AG08396 (cell line): ENCODE results near the gene PEG3.

Source experiments
- DNase-seq: peaks from one replicate; pipeline ENCODE4 v3.0.0; 2012; ENCODE audit warnings: low spot score, mixed read lengths

PEG3 gene

GRCh38 chr19:56808717-56809392, 31.7 kb downstream of the PEG3 start:
- DNase-seq = no peak

DNA sequence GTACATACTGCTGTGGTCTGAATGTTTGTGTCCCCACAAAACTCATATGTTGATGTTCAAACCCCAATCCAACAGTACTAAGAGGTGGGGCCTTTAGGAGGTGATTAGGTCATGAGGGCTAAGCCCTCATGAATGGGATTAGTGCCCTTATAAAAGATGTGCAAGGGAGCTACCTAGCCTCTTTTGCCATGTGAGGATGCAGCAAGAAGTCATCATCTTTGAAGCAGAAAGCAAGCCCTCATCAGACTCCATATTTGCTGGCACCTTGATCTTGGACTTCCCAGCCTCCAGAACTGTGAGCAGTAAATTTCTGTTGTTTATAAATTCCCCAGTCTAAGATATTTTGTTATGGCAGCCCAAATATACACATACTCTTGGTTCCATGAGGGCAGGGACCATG, 33.9 kb downstream of the PEG3 start:
- no peak for DNase-seq
